KBM-7 (cell line): ENCODE measurements around the gene SORD.
A peak's percentile ranks its signal among the peaks of the same experiment; 100 is the strongest.

ENCODE experiments used
- DNase-seq: peaks from one replicate; pipeline ENCODE4 v3.0.0-alpha.2; 2015
- in situ Hi-C: fragments of 300-500 bp; cut with MboI; formaldehyde crosslinking; loops from 2 replicates; pipeline ENCODE4 v1.14.3; 2020; ENCODE audit warnings: low sequenced_read_pairs, low pct_unique_long_range_greater_than_20kb, mixed read lengths

Gene SORD

DNA sequence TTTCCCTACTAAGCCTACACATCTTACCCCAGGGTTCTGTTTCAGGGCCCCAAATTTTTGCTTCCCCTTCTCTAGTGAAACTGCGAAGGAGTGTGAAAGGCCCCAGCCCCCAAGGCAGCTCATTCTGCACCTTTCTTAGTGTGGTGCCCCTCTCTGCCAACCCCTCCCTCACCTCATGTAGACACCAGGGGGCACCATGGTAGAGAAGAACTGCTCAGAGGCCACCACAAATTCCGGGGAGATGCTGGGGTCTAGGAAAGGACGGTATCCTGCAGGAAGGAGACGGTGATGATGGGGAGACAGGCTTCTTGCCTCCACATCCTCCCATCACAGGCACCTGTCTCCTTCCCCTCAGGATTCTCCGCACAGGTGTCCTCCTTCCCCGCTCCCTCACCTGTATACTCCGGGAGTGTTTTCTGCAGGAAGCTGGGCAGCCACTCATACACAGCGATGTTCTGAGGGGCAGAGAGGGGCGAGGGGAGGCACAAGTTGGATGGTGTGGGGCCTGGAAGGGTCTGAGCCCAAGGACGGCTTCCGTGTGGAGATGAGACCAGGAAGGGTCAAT, 87.3 kb downstream of the SORD start:
- DNase-seq = no peak
- in situ Hi-C loops = loop anchor here (25.0 kb wide), 1 partner anchor 148 kb away; the partner anchor contains the start of gene TERB2

DNA sequence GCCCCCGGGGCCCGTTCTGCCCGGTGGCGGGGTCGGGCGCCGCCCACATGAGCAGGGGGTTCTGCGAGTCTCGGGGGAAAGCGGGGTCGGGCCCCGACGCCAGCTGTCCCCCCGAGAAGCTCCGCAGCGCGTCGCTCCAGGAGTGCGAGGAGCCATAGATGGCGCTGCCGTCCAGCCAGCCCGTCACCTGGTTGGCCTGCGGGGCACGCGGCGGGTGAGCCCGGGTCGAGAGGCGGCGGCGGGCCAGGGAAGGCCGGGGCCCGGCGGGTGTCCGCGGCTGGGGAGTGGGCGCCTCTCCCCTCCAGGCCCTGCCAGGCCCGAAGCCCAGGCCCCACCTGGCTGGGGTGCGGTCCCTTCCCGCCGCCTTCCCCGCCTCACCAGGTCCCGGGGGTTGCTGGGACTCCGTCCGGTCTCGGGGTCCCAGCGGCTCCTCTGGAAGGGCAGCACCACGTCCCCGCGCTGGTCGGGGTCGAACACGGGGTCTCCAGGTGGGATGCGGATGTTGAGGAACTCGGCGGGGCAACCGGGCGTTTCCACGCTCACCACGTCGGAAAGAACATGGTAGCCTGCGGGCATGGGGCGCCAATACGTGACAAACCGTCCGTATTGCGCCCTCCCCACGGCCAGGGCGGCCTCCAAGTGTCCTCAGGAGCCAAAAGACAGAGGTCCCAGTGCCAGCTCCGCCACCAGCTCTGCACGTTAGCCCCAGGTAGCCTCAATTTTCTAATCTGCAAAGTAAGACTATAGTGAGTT, 88.6 kb downstream of the SORD start:
- DNase-seq = no peak
- in situ Hi-C loops = loop anchor here (25.0 kb wide), 1 partner anchor 149 kb away; the partner anchor contains the start of gene TERB2

DNA sequence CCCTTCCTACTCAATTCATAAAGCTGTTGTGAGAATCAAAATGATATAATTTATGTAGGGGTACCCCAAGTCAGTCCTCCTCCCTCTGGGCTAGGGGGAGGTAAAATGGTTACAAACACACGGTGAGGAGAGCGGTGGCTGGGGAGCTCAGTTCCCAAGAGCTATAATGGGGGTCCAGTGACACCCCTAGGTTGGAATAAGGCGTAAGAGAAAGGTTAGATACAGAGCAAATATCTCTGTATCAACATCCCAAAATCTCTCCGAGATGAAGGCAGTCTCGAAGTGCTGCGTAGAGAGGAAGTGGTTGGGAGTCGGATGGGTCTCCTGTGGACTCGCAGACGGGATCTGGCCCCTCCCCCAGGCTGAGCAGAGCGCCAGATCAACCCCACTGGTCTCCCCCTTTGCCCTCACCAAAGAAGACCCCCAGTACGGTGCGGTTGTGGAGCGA, 89.2 kb downstream of the SORD start:
- in situ Hi-C loops = loop anchor here (25.0 kb wide), 1 partner anchor 150 kb away; the partner anchor contains the start of gene TERB2
- no peak for DNase-seq

DNA sequence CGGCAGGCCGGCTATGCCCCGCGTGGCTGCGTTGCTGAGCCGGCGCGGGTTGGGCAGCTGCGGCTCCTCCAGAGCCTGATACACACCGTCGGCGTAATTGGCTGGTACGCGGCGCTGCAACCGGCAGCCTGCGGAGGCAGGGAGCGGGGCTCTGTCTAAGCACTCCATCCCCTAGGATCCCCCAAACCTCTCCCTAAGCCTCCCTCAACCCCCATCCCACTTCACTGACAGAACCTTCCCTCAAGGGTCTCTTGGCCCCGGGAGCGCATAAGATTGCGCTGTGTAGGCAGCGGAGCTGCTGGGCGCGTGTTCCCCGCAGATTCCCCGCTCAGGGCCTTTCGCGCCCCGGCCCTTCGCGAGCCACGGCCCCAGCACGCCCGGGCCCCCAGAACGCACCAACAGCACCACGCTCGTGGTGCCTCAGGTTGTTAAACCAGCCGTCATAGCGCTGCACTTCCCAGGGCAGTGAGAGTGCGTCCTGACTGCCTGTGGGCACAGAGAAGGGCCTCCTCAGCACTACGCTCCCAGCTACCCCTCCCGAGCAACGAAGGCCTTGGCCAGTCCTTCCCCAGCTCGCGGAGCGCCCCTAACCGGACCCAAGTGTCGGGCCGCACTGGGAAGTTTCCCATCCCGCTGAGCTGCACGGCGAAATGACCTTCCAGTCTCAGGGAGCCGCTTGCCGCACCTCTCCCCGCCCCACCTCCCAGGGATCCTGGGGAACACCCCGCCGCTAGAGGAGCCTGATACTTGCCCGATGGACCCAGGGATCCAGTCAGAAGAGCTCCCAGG, 89.8 kb downstream of the SORD start:
- DNase-seq = peak; percentile 18
- in situ Hi-C loops = loop anchor here (25.0 kb wide), 1 partner anchor 150 kb away; the partner anchor contains the start of gene TERB2

DNA sequence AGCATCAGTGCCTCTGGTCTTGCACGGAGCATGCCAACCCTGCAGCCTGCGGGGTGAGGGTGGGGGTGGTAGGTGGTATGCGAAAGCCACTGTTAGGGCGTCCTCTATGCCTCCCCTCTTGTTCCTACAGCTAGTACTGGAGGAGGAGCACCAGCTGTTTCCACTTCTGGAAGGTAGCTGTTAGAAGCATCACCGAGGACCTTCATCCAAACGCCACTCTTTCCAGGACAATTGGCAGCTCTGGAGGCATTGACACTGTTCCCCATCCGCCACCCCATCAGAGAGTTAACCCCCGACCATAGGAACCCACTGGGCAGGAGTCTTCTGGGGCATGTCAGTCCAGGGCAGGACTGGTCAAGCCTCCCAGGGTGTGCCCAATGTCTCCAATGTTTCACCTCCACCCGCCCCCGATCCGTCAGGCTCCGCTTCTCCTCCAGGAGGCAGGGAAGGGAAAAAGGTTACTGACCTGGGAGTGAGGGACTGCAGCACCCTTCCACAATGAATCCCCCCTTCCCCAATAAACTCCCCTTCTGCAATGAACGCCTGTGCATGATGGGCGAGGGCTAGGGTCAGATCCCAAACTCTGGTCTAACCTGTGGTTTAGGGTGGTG, 90.5 kb downstream of the SORD start:
- DNase-seq = no peak
- in situ Hi-C loops = loop anchor here (25.0 kb wide), 1 partner anchor 151 kb away; the partner anchor contains the start of gene TERB2

DNA sequence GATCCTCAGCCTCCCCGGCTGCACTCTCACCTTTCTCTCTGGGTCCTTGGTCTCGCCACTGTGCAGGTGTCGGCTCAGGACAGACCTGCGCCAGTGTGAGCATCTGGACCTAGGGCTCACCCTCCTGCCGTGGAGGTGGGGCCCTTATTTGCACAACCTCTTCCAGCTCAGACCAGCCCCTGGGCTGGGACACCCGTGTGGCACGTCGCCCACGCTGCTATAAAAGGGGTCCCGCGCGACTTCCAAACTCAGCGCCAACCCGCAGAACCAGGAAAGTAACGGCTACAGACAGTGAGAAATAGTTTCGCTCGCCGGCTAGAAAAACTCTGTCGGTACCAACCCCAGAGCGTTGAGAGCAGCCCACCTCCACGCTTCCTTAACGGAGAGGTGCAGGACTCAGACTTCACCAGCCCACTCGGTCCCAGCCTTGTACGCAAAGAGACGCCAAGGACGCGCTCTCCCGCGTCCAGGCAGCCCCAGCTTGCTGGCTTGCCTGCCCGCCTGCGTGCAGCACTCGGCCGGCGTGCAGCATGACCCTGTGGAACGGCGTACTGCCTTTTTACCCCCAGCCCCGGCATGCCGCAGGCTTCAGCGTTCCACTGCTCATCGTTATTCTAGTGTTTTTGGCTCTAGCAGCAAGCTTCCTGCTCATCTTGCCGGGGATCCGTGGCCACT, 91.2 kb downstream of the SORD start, which contains the start of the genes DUOX2 and DUOXA2:
TSS of gene DUOX2 (minus strand) at position 97 of the 675 bp plus-strand sequence. CDS start 761 bp downstream, outside the sequence.
TSS of gene DUOXA2 (plus strand) at position 251 of the 675 bp plus-strand sequence. CDS start at position 531, 280 bp downstream.
- DNase-seq = no peak
- in situ Hi-C loops = loop anchor here (25.0 kb wide), 1 partner anchor 152 kb away; the partner anchor contains the start of gene TERB2

DNA sequence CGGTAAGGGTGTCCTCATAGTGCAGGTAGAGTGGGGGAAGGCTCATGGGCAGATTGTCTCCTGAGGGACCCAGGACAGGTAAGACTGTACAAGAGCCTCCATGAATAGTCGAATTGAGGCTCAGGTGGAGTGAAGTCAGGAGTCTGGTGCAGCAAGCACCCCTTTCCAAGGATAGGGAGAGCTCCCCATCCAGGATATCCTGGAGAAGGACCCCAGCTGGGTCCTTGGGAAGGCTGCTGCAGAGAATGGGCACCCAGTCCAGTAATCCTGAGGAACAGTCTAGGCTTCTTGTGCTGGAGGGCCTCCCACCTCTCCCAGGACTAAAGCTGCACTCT, 91.7 kb downstream of the SORD start:
- in situ Hi-C loops = loop anchor here (25.0 kb wide), 1 partner anchor 152 kb away; the partner anchor contains the start of gene TERB2
- no peak for DNase-seq

DNA sequence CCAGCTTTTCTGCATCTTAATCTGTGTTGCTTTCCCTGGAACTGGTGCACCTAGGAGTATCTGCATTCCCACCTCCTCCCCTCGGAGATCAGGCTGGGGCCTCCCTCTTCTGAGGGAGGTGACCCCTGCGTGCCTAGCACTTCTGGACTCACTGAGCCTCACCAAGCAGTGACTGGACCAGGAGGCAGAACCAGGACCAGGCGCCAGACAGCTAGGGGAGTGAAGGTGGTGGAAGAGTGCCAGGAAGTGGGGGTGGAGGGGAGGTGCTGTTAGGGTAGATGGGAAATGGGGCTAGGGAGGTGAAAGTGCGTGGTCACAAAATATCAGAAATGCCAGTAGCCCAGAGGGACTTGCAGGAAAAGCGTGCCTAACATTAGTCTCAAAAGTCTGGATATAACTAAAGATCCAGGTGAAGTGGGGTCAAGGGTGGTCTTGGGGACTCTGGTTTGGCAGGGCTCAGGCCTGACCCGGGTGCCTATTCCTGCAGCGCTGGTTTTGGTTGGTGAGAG, 92.4 kb downstream of the SORD start:
- no peak for DNase-seq
- in situ Hi-C loops = loop anchor here (25.0 kb wide), 1 partner anchor 153 kb away; the partner anchor contains the start of gene TERB2

DNA sequence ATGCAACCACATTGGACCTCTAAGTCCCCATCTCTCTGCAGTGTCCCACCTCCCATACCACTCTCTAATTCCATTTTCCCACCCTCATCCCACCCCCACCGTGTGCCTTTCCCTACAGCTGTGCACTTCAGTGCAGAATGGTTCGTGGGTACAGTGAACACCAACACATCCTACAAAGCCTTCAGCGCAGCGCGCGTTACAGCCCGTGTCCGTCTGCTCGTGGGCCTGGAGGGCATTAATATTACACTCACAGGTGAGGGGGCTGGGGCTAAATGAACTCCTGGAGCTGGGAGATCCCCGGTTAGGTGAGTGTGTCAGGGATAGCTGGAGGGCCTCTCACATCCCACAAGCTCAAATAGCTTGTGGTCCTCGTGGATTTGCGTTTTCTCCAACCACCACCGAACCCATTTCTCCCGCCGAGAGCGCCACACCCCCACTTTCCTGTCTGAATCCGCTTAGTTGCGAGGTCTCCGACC, 93.0 kb downstream of the SORD start:
- no peak for DNase-seq
- in situ Hi-C loops = loop anchor here (25.0 kb wide), 1 partner anchor 154 kb away; the partner anchor contains the start of gene TERB2

DNA sequence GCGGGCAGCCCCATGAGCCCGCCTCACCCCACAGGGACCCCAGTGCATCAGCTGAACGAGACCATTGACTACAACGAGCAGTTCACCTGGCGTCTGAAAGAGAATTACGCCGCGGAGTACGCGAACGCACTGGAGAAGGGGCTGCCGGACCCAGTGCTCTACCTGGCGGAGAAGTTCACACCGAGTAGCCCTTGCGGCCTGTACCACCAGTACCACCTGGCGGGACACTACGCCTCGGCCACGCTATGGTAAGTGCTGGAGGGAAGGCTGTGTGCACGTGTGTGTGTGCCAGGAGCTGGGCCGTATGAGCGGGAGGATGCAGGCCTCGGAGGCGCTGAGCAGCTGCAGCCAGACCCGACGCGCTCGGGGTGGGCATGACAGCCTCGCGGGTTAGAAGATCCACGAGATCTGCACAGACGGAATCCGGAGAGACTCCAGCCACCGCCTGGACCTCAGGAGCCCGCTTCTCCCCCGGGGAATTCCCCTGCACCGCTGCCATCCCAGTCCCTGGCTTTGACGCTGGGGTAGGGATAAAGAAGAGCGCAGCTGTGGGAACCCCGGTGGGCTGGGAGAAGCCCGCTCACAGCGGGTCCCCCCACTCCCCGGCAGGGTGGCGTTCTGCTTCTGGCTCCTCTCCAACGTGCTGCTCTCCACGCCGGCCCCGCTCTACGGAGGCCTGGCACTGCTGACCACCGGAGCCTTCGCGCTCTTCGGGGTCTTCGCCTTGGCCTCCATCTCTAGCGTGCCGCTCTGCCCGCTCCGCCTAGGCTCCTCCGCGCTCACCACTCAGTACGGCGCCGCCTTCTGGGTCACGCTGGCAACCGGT, 93.7 kb downstream of the SORD start:
- in situ Hi-C loops = loop anchor here (25.0 kb wide), 1 partner anchor 154 kb away; the partner anchor contains the start of gene TERB2

DNA sequence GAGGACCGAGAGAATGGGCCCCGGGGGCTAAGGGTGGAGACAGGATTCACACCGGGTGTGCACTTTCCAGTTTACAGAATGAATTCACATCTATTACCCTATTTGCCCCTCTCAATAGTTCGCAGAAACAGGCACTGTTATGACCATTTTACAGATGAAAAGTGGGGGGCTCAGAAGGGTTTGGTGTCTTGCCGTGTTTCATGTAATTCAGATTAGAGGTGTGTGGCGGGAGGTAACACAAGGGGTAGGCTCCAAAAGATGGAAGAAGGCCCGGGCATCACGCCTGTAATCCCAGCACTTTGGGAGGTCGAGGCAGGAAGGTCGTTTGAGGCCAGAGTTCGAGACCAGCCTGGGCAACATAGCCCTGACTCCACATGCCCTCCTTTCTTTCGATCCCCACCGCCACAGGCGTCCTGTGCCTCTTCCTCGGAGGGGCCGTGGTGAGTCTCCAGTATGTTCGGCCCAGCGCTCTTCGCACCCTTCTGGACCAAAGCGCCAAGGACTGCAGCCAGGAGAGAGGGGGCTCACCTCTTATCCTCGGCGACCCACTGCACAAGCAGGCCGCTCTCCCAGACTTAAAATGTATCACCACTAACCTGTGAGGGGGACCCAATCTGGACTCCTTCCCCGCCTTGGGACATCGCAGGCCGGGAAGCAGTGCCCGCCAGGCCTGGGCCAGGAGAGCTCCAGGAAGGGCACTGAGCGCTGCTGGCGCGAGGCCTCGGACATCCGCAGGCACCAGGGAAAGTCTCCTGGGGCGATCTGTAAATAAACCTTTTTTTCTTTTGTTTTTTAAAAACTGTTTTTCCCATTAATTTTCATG, 94.5 kb downstream of the SORD start:
- in situ Hi-C loops = loop anchor here (25.0 kb wide), 1 partner anchor 155 kb away; the partner anchor contains the start of gene TERB2
- no peak for DNase-seq

More for the DNA sequence above, 93.7 kb downstream of the SORD start:
- DNase-seq = no peak

DNA sequence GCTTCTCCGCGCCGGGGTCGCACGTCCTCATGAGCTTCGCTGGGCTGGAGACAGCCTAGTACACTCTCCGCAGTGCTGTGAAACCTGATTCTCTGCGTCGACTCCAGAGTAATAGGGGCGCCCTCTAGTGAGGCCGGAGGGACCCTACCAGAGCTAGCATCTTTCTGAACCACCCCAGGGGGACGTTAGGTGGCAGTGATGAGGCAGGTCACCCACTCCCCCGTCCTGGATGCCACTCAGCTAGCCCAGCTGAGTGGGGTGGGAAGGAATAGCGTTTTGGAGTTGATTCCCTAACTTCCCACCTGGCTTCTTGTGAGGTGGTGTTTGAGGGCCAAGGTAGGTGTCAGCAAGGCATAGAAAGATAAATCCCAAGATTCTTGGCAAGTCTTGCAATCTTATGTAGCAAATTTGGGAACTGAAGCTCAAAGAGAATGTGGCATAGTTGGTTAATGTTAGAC, 95.2 kb downstream of the SORD start:
- DNase-seq = peak; percentile 94
- in situ Hi-C loops = loop anchor here (25.0 kb wide), 1 partner anchor 156 kb away; the partner anchor contains the start of gene TERB2

DNA sequence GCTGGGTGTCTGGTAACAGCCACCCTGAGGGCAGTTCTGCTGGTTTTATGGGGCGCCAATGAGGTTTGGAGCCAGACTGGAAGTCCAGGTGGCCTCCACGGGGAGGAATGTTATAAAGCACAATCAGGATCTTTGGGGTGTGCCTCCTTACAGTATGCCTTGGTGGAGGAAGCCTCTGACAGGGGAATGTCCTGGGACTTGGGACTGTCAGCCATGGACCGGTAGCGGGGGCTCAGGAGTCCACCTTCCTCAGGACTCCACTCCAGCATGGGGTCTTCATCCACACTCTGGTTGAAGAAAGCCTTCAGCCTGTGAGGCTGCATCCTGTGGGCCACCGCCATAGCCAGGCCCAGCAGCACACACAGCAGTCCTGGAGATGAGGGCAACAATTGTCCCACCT, 96.0 kb downstream of the SORD start:
- in situ Hi-C loops = loop anchor here (25.0 kb wide), 1 partner anchor 157 kb away; the partner anchor contains the start of gene TERB2
- no peak for DNase-seq

DNA sequence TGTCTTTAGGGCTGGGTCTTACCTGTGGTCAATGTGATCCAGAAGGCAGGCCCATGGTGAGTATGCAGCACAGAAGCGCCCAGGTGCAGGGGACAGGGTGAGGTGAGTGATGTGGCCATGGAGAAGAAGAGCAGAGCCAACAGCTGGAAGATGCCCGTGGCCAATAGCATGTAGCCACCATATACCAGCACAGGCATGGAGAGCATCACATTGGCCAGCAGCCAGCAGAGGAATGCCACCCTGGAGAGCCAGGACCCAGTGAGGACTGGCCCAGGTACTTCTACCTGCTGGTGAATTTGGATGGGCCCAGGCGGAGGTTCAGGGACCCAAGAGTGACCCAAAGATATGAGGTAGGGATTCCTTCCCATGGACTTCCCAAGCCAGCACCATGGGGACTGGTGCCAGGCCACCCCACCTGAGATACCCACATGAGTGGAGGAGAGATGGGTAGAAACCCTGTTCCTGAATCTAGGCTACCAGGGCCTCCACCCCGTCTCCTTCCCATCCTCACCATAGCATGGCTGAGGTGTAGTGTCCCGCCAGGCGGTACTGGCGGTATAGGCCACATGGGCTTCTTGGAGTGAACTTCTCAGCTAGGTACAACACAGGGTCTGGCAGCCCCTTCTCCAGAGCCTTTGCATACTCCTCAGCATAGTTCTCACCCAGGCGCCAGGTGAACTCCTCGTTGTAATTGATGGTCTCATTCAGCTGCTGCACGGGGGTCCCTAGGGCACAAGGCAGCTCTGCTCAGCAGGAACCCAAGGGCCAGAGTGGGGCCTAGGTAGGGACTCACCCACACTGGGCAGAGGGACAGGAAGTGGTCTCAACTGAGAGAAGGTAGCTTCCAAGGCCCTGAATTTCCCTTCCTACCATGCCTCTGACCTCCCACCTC, 97.3 kb downstream of the SORD start:
- DNase-seq = no peak
- in situ Hi-C loops = loop anchor here (25.0 kb wide), 1 partner anchor 158 kb away; the partner anchor contains the start of gene TERB2

DNA sequence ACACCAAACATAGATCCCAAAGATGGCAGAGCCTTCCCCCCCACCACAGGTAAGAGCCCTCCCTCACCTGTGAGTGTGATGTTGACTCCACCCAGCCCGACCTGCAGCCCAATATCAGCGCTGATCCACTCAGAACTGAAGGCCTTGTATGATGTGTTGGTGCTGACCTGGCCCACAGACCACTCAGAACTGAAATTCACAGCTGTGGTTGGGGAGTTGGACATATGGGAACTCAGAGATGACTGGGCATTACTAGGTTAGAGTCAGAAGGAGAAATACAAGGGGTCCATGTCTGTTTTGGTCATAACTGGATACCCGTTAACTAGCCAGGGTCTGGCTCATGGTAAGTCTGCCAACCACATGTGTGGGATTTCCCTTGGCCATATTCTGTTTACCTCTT, 98.0 kb downstream of the SORD start:
- DNase-seq = no peak

More for the DNA sequence above, 98.0 kb downstream of the SORD start:
- in situ Hi-C loops = loop anchor here (25.0 kb wide), 1 partner anchor 159 kb away; the partner anchor contains the start of gene TERB2
